Measurements from ENCODE around the gene PPP2R5A. TPM values are rescaled to one million over a fixed set of nuclear protein-coding genes. Genes with fewer than 3 reads are reported as not detected.

PPP2R5A gene
- polyA plus RNA-seq, 1 of the 3 experiments (the other 2 are of a cell fraction): 5.4 TPM

GRCh38 chr1:212242288-212242984 lies 42.8 kb upstream of the PPP2R5A start (continued):
- no peak for TF ChIP-seq TAF1 (IDR thresholded peaks at IDR 0.05; ENCODE audit: borderline replicate concordance, low read depth, low read length)

DNA sequence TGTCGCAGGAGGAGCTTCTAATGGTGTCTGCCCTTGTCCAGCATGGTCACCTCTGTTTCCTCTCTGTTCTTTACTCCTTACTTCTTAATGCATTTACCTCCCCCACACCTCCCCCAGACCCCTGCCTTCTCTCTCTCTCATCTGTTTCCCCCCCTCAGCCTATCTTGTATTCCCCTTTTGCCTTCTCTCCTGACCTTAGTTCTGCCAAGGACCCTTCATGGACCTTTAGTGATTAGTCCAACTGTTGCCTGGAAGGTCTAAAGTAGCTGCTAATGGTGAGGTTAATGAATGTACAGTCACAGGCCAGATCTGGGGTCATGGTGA lies 42.3 kb upstream of the PPP2R5A start:
- Histone ChIP-seq H3K4me1 (ENCODE audit: control insufficient read depth in 1 of 2, insufficient read depth in 2 of 2, low read depth in 1 of 2, low read length in 1 of 2) (no peaks in the 10 kb centered on the region; a peak in 1 of 4 replicates), H3K27me3 (ENCODE audit: insufficient read depth) (no peaks in the 10 kb centered on the region), H3F3A (replicated peaks; ENCODE audit: insufficient read depth) (no peaks in the 10 kb centered on the region), H3K36me3 (replicated peaks in 1 of 2; ENCODE audit: control insufficient read depth in 1 of 2, insufficient read depth in 2 of 2, low read length in 1 of 2) (no peaks in the 10 kb centered on the region), H3K4me2 (no peak overlapping the region), H3K4me3 (ENCODE audit: low read depth in 2 of 2, low read length in 1 of 2) (no peak overlapping the region), H3K79me2 (ENCODE audit: insufficient read depth) (no peaks in the 10 kb centered on the region), H2AFZ (ENCODE audit: low read depth) (no peak overlapping the region), H4K20me1 (ENCODE audit: insufficient read depth) (no peaks in the 10 kb centered on the region), H3K9ac (no peak overlapping the region), H3K9me2 (no peaks in the 10 kb centered on the region), H3K27ac (ENCODE audit: low read depth in 2 of 2, low read length in 1 of 2) (no peak overlapping the region), H3K9me3 (no peaks in the 10 kb centered on the region)
- no peak for TF ChIP-seq PBX3 (IDR thresholded peaks at IDR 0.05)
- no peak for TF ChIP-seq USF2 (IDR thresholded peaks at IDR 0.05; ENCODE audit: borderline replicate concordance, low read depth, low read length)
- TF ChIP-seq GATA2 (CRISPR knock-in tag; IDR thresholded peaks at IDR 0.05): no peak
- no peak for TF ChIP-seq RXRA (IDR thresholded peaks at IDR 0.05; ENCODE audit: borderline replicate concordance, low read depth)
- TF ChIP-seq USF1 (IDR thresholded peaks at IDR 0.05; ENCODE audit: borderline replicate concordance, low read depth): no peak
- no peak for TF ChIP-seq MEF2A (IDR thresholded peaks at IDR 0.05; ENCODE audit: borderline replicate concordance, low read depth)
- no peak for TF ChIP-seq EP300 (IDR thresholded peaks at IDR 0.05; ENCODE audit: borderline replicate concordance in 1 of 2, low read depth in 1 of 2, low read length in 1 of 2)
- no peak for TF ChIP-seq REST (IDR thresholded peaks at IDR 0.05; ENCODE audit: low read depth, low read length)
- no peak for TF ChIP-seq FOXJ3 (CRISPR knock-in tag; IDR thresholded peaks at IDR 0.05)
- TF ChIP-seq, protein P1, sequence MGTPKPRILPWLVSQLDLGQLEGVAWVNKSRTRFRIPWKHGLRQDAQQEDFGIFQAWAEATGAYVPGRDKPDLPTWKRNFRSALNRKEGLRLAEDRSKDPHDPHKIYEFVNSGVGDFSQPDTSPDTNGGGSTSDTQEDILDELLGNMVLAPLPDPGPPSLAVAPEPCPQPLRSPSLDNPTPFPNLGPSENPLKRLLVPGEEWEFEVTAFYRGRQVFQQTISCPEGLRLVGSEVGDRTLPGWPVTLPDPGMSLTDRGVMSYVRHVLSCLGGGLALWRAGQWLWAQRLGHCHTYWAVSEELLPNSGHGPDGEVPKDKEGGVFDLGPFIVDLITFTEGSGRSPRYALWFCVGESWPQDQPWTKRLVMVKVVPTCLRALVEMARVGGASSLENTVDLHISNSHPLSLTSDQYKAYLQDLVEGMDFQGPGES (IDR thresholded peaks at IDR 0.05; ENCODE audit: low read depth, low read length): no peak
- WGBS (ENCODE audit: low lambda C conversion rate): 100% methylated on average over 1 of the region's 1 CpG
- POLR2A ChIA-PET: no interaction called here
- DNase-seq: no peak
- CTCF ChIA-PET: no interaction called here
